NCI-H2227 (cell line): Measurements from ENCODE around the gene EIF4A2.
"Not testable (repeated sequence)": the region's sequence is repeated elsewhere in the genome, so short reads cannot be mapped to it uniquely, and the experiment has no call there.

ENCODE experiments used
- DNase-seq: peaks from one replicate; lab custom pipeline; 2025; ENCODE audit not compliant: unreplicated experiment; lab: John Stamatoyannopoulos, UW

The EIF4A2 gene

DNA sequence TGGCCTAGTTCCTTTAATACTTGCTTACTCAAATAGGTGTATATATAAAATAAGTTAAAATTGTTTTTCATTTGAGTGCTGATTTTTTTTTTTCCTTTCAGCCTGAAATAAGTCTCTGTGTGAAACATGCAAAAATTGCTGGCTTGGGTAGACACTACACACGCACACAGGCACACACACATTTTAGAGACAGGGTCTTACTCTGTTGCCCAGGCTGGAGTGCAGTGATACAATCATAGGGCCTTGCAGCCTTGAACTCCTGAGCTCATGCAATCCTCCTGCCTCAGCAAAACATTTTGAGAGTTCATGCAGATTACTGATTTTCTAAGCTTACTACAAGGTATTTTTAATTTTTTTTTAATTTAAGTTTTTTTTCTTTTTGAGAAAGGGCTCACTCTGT lies 35.6 kb downstream of the EIF4A2 start:
- no peak for DNase-seq

DNA sequence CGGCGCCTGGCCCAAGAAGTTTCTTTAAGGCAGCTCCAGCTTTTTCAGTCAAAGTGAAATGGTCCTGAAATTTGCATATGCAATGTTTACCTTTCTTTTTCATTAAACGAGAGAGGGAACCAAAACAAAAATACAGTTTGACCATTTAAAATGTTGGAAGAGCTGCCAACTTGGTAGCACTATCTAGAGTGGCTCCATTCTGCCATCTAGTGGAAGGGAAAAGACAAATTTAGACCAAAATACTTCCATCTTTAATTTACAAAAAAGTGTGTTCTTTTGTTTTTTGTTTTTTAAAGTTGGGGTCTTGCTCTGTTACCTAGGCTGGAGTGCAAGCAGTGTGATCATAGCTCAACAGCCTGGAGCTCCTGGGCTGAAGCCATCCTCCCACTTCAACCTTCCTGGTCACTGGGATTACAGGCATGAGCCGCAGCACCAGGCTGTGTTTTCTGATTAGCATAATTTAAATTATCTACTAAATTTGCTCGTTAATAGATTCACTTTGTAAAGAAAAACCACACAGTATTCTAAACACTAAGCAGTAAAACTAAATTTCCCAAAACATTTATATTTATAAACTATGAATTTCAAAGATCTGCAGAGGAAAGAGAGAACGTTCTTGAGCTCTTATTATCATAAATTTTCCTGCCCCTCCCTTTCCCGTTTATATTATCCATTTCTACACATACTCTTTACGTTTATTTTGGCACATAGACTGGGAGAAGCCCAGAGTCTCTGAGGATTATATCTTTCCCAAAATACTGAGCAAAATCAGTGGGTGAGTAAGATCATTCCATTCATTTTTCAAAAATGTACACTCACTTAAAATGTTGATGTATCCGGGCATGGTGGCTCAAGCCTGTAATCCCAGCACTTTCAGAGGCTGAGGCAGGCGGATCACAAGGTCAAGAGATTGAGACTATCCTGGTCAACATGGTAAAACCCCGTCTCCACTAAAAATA lies 38.3 kb downstream of the EIF4A2 start:
- peak; percentile 64 for DNase-seq

DNA sequence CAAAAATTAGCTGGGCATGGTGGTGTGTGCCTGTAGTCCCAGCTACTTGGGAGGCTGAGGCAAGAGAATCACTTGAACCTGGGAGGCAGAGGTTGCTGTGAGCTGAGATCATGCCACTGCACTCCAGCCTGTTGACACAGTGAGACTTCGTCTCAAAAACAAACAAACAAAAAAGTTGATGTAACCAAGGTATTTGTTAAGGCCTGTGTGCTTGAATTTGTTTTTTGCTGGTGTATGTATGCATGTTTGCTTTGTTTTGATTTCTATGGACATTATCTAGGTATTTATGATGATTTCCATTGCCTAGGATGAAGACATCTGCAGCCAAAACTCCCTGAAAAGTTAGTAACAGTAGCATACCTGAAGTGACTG lies 39.0 kb downstream of the EIF4A2 start:
- not testable (repeated sequence) for DNase-seq

DNA sequence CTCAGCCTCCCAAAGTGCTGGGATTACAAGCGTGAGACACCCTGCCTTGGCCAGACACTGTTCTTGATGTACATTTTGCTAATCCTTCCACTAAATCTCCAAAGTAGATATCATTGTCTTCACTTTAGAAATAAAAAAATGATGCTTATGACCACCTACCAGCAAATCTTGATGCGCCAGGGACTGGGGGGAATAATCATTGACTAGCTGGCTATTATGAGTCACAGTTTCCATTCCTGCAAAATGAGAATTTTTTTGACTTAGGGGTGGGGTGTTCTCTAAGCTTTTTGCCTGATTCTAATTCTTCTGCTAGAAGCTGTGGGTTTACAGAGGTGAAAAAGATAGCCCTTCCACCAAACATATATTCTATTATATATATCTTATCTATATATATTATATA lies 40.0 kb downstream of the EIF4A2 start:
- DNase-seq, result no peak

DNA sequence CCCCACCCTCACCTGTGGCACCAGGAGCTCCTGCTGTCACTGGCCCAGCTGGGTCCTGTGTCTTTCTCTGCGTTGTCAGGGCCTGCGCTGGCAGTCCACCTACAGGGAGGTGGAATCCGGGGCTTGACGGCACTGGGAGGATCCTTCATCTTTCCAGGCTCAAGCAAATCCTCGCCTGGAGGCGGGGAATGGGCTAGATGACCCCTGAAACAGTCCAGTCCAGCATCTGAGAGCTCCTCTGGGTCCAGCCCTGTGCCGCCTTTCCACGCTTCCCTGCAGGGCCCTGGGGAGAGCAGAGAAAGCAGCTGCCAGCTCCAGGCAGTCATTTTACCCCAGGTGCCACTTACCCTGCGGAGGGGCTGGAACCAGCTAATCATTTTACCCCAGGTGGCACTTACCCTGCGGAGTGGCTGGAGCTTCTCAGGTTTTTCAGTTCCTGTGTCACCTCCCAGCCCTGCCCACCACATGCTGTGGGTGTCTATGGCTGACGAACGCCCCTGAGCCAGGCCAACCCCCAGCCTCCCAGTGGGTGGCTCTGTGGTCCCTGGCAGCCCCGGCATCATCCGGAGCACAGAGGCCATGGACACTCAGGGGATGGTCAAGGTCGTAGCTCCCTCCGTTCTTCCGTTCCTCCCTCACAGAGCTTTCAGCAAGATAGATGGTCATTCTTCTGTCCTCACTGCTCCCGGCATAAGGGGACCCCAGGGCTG lies 41.2 kb downstream of the EIF4A2 start:
- peak; percentile 50 for DNase-seq

DNA sequence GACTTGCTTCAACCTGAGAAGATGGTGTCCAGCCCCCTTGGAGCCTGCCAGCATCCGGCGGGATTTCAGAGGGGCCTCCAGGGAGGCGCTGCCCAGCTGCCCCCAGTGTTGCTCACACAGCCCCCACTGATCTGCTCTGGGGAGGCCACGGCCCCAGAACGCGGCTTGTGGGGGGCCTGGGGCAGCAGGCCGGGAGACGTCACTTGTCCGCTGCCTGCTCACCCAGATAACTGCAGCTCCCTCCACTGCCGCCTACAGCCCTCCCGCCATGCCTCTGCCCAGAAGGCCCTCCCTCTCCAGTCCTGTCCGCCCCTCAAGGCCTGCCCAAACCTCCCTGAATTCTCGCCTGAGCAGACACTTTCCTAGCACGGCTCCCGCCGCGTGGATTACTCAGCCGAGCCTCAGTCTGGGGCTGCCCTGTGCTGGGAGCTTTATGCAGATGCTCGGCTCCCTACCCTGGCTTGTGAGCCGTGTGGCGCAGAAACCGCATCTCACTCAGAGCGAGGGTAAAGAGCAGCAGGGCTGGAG lies 42.0 kb downstream of the EIF4A2 start:
- DNase-seq, result peak; percentile 27

DNA sequence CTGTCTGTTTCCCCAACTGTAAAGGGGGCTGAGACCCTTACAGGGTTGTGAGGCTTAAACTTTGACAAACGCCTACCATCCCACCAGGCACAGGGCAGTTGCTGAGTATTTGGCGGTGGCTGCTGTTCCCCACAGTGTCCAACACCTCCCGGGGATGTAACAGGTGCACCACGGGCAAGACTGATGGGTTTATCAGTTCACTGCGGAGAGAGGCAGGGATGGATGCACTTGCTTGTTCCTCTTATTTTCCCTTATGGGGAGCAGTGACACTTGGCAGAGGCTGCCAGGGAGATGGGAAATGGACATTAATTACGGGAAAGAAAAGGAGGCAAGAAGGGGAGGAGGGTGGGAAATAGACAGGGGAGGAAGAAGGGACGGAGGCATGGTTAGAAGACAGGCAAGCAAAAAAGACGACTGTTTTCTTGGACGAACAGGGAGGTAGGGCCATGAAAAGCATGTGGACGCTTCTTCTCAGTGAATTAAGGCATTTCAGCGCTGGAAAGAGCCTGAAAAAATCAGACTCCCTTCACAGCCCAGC lies 42.6 kb downstream of the EIF4A2 start:
- no peak for DNase-seq

DNA sequence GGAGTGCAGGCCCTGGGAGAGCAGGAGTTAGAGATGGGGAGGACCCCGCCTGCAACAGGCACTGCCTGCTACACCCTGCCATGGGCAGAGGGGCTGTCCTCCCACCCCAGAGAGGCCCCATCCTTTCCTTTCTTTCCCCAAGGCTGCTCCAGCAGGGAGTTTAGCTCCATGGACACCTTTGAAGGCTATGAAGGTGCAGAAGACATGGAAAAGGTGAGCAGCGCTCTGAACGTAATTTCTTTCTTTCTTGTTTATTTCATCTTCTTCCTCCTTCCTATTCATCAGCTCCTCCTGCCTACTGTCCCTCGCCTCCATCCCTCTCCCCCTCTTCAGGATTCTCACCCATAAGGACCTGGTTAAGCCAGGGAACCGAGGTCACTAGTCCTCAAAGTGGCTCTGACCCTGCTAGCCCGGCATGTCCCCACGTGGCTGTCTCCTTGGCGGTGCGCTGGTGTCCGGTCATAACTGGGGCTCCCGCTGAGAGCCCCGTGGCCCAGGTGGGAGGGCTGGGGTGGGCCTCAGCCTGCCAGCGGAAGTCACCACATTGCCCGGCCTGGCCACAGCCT lies 43.1 kb downstream of the EIF4A2 start:
- DNase-seq, result no peak

DNA sequence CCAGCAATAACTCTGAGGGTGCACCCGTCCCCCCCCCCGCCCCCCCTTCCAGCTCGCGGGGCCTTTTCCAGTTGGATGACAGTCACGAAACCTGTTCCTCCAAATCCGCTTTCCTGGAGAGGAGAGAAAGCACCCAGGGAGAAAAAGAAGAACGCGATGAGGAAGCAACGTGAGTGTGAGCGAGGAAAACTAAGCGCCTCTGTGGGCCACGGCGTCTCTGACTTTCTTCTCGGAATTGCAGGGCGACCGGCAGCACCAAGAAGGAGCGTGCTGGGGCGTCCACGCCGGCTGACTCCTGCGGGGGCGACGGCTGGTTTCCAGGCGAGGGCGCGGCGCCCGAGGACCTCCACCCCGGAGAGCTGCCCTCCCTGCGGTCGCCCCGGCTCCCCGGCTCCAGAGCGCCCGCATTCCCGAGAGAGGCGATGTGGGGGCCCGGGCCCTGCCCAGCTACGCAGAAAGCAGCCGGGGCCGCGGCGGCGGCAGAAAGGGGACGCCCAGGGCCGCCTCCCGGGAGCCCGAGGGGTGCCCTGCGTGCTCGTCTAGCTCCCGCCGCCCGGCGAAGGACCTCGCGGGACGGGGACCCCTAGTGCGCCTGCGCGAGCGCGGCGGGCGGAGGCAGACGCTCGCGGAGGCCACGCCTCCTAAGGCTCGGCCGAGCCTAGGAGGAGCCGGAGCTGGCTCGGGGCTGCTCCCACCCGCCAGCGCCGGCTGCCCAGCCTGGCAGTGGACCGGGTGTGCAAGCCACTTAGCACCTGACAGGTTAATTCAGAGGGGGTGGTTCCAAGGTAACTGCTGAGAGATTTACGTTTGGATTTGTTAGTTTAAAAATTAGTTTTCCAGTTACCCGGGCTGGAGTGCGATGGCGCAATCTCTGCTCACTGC lies 43.8 kb downstream of the EIF4A2 start:
- peak; percentile 94 for DNase-seq

DNA sequence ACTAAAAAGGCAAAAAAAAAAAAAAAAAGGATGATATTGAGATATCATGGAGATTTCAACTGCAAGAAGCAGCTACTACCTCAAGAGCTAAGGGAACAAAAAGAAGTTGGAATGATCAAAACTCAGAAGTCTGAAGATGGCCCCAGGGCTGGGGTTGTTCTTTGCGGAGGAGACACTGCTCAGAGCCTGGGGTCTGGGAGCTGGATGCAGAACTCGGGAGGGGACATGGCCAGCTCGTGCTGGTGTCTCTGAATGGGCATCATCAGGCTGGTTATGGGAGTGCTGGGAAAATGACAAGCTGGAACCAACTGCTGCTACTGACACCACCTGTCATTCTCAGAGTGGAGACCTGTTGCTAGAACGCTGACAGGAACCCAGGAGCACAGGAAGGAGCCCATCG lies 45.0 kb downstream of the EIF4A2 start:
- no peak for DNase-seq

DNA sequence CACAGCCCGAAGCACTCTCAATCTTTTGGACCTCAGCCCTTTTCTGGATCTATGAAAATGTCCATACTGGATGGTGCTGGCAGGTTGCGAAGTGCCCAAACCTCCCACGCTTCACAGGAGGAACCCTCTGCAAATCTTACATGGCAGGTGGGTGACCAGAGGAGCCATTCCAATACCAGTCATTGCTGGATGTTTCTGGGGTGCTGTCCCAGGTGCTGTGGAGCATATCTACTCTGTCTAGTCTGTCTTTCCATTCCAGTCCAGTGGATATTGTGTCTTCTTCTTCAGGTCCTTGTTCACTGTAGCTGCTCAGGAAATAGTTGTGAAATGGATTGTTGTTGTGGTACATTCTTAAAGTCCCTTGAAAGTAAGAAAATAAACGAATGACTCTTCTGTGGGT lies 48.4 kb downstream of the EIF4A2 start:
- DNase-seq, result no peak

DNA sequence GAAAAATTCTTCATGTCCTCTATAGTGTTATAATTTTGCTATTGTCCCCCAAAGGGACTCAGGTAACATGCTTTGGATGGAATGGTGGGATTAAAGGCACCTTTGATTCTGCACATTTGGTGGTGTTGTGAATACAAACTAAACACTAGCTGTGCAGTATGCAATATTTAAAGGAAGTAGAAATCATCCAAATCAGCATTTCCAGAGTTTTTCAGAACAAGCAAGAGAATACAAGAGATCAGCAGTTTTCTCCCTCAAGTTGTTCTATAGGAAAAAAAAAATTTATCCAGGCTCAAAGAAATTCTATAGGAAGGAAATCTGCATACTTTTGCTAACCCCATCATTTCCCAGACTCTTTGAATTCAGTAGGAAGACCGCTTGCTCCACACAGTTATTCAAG lies 48.9 kb downstream of the EIF4A2 start:
- no peak for DNase-seq
